HFFc6 (cell line): Measurements from ENCODE around the gene SLC6A1. TPM values are rescaled to one million over a fixed set of nuclear protein-coding genes. Genes with fewer than 3 reads are reported as not detected.

ENCODE experiments used
- DNase-seq: peaks from one replicate; pipeline ENCODE4 v3.0.0-alpha.2; 2018
- H3K27ac Mint-ChIP-seq: 2 replicates; pipeline ENCODE4 v1.8.0; 2020; ENCODE audit warnings: mild to moderate bottlenecking, mixed read lengths
- H3K27me3 Mint-ChIP-seq: 2 replicates; pipeline ENCODE4 v1.8.0; 2021; ENCODE audit warnings: mild to moderate bottlenecking, moderate library complexity, mixed read lengths; ENCODE audit not compliant: insufficient read depth
- H3K36me3 Mint-ChIP-seq: 2 replicates; pipeline ENCODE4 v1.8.0; 2021; ENCODE audit warnings: low read depth, mixed read lengths
- H3K4me1 Mint-ChIP-seq: 2 replicates; pipeline ENCODE4 v1.8.0; 2020; ENCODE audit warnings: low read depth, mixed read lengths
- H3K4me3 Mint-ChIP-seq: 2 replicates; pipeline ENCODE4 v1.8.0; 2020; ENCODE audit warnings: mild to moderate bottlenecking, moderate library complexity, mixed read lengths
- H3K9me3 Mint-ChIP-seq: 2 replicates; pipeline ENCODE4 v1.8.0; 2020; ENCODE audit warnings: mild to moderate bottlenecking, mixed read lengths
- long read RNA-seq: library from polyadenylated mRNA; unstranded; transcript quantifications from one replicate; pipeline ENCODE4 v2.0.0, GENCODE V29; 2019
- total RNA-seq, 6 experiments: library from RNA; stranded (reverse); fragmentation: NEBNext Ultra II Directional; extraction: Animal tissue kit (Norgen Biotek cat#: 25700); gene quantifications; 2 replicates in 1 of 6; 3 replicates in 5 of 6; pipeline ENCODE4 v1.2.3, GENCODE V29; 2021
- TF ChIP-seq, protein P1 (sequence below): fragments of 200-600 bp; sonication (generic); IDR thresholded peaks from 2 replicates; pipeline ENCODE4 v1.5.0; 2021; ENCODE audit warnings: antibody characterized with exemption, mild to moderate bottlenecking

SLC6A1 gene
- total RNA-seq = not detected
- long read RNA-seq = 0 reads

DNA sequence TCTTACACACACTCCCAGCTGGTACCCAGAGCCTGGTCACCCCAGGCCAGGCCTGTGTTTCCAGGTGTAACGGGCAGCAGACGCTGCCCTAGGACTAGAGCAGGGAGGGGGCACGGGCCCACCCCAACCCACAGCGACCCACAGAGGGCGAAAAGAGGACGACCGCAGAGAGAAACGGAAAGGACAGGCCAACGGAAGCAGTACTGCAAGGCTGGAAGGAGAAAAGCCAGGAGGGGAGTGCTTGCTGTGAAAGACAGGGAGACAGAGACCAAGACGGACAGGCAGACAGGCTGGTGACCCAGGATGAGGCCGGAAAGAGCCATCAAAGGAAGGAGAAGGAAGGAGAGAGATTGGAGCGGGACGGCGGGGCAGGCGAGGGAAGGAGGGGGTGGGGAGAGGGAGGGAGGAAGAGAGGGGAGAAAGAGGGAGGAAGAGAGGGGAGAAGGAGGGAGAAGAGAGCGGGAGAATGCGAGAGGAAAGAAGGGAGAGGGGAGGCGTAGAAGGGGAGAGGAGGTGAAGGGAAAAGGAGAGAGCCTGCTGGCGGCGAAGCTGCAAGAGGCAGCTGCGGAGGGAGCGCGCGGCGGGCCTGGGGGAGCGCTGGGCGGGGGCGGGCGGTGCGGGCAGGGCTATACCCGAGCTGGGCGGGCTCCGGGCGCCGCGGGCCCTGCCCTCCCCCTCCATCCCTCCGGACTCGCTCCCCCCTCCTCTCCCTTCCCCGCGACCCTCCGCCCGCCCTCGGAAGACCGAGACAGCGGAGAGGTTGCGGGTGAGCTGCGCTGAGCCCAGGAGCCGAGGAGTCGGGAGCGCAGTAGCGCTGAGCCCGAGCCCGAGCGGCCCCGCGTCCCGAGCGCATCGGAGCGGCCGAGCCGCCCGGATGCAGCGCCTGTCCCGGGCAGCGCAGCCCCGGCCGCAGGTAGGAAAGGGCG, at the start of gene SLC6A1:
Gene SLC6A1, plus strand, starts transcription at position 732 of the 926 bp plus-strand sequence. CDS start 24,464 bp downstream, outside the sequence.
- Mint-ChIP-seq H3K36me3 (no peaks in the 10 kb centered on the region), H3K9me3 (no peaks in the 10 kb centered on the region), H3K27me3 (peaks cover 62% of the 10 kb centered on the region), H3K4me3 (peak within 1 kb of the TSS; percentile 11; the same call in 1 of the 2 replicates), H3K4me1 (peaks cover 5% of the 10 kb centered on the region), H3K27ac (no peak within 1 kb of the TSS)
- no peak for DNase-seq
- TF ChIP-seq, protein P1, sequence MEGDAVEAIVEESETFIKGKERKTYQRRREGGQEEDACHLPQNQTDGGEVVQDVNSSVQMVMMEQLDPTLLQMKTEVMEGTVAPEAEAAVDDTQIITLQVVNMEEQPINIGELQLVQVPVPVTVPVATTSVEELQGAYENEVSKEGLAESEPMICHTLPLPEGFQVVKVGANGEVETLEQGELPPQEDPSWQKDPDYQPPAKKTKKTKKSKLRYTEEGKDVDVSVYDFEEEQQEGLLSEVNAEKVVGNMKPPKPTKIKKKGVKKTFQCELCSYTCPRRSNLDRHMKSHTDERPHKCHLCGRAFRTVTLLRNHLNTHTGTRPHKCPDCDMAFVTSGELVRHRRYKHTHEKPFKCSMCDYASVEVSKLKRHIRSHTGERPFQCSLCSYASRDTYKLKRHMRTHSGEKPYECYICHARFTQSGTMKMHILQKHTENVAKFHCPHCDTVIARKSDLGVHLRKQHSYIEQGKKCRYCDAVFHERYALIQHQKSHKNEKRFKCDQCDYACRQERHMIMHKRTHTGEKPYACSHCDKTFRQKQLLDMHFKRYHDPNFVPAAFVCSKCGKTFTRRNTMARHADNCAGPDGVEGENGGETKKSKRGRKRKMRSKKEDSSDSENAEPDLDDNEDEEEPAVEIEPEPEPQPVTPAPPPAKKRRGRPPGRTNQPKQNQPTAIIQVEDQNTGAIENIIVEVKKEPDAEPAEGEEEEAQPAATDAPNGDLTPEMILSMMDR = no peak

- TF ChIP-seq, protein P1 = no peak
- DNase-seq = no peak
- Mint-ChIP-seq H3K36me3 (no peaks in the 10 kb centered on the region), H3K4me3 (no peak overlapping the region), H3K27me3 (peaks cover 41% of the 10 kb centered on the region), H3K9me3 (no peaks in the 10 kb centered on the region; the same call in 1 of the 2 replicates), H3K27ac (no peak overlapping the region), H3K4me1 (no peaks in the 10 kb centered on the region)
Measured at GRCh38 chr3:10944866-10945265, 47.7 kb upstream of the SLC6A1 start.

DNA sequence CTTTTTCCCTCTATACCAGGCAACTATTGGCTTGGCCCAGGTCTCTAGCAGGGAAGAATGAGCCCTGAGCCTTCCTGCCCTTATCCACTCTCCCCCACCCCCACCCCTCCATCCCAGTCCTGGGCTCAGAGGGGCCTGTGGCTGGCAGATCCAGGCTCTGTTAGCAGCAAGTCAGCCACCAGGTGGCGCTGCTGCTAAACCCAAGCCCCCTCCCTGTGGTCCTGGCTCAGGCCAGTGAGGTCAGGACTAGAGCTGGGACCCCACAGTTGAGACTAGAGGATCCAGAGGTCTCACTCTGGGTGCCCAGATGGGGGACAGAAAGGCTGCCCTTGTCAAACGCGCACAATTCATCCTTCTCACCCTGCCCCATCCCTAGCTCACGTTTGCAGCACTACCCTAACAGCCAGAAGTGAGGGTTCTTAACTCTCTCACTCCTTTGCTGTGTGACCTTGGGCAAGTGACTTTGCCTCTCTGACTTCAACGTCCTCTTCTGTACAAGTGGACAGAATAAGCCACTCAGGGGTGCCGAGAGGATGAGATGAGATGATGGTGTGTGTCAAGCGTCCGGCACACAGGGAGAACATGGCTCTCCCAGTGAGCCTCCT, 46.8 kb upstream of the SLC6A1 start:
- Mint-ChIP-seq H3K4me1 (no peaks in the 10 kb centered on the region), H3K27me3 (peaks cover 43% of the 10 kb centered on the region), H3K36me3 (no peaks in the 10 kb centered on the region), H3K4me3 (no peak overlapping the region), H3K9me3 (no peaks in the 10 kb centered on the region; the same call in 1 of the 2 replicates), H3K27ac (no peak overlapping the region)
- TF ChIP-seq, protein P1 = peak; percentile 96
- peak; percentile 27 for DNase-seq

- Mint-ChIP-seq H3K4me1 (no peaks in the 10 kb centered on the region), H3K9me3 (no peaks in the 10 kb centered on the region; the same call in 1 of the 2 replicates), H3K36me3 (no peaks in the 10 kb centered on the region), H3K27ac (no peak overlapping the region), H3K27me3 (peaks cover 41% of the 10 kb centered on the region), H3K4me3 (no peak overlapping the region)
- no peak for DNase-seq
- TF ChIP-seq, protein P1 = no peak
Measured at GRCh38 chr3:10946526-10946925, 46.0 kb upstream of the SLC6A1 start.

DNA sequence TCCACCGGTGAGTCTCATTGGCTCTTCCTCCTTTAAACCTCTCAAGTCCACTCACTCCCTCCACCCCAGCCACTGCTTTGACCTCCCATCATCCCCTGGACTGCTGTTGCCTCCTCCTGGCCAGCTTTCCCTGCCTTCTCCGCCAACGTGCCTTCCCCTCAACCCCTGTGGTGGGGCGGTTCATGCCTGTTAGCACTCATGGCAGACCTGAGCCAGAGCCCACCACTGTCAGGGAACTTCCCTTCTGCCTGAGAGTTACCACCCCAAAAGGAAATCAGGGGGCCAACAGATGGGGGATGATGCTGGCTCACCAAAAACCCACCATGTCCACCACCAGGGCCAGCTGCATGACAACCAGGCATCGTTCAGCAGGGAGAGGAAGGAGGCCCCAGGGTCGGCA, 44.2 kb upstream of the SLC6A1 start:
- Mint-ChIP-seq H3K36me3 (no peaks in the 10 kb centered on the region), H3K4me1 (no peaks in the 10 kb centered on the region), H3K9me3 (no peaks in the 10 kb centered on the region), H3K27me3 (peaks cover 34% of the 10 kb centered on the region), H3K27ac (no peak overlapping the region), H3K4me3 (no peak overlapping the region)
- DNase-seq = no peak
- TF ChIP-seq, protein P1 = no peak
